SH-SY5Y (cell line): ENCODE measurements around the gene CLDN12.

Experiments used
- GATA2 ChIP-seq: IDR thresholded peaks from 2 replicates; pipeline ENCODE4 v1.6.1; 2011; ENCODE audit warnings: mild to moderate bottlenecking, low read depth, low read length
- GATA3 ChIP-seq: IDR thresholded peaks from 2 replicates; pipeline ENCODE4 v1.6.1; 2011; ENCODE audit warnings: low read depth, mild to moderate bottlenecking, low read length, moderate library complexity

Gene CLDN12

DNA sequence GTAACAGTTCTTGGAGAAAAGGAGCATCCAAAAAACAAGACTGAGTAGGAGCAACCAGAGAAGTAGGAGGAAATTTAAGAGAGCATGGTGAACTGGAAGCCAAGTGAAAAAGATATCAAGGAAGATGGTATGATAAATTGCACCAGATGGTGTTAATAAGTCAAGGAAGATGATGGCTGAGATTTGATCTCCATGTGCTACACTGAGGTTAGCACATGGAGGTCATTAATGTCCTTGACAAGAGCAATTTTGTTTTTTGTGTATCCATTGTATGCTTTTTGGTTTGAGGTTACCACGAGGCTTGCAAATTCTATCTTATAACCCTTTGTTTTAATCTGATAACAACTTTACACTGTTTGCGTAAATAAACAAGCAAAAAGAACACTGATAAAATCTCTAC lies 54.8 kb downstream of the CLDN12 start:
- TF ChIP-seq GATA3 (no peak), GATA2 (no peak)

DNA sequence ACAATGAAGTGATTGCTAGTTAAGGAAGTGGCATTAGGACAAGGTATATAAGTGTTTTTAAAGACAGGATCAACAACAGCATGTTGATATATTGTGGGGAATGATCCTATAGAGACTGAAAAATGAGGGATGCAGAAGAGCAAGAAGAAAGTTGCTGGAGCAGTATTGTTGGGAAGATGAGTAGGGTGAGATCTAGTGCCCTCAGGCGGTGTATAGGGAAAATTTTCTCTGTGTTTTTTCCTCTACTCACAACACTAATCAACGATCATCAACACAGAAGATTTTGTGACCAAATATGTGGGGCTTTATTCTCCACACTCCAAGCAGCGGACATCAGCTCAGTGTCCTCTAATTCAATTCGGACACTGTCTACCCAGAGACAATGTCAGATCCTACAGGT lies 56.6 kb downstream of the CLDN12 start:
- TF ChIP-seq GATA3, result no peak
- TF ChIP-seq GATA2, result no peak

DNA sequence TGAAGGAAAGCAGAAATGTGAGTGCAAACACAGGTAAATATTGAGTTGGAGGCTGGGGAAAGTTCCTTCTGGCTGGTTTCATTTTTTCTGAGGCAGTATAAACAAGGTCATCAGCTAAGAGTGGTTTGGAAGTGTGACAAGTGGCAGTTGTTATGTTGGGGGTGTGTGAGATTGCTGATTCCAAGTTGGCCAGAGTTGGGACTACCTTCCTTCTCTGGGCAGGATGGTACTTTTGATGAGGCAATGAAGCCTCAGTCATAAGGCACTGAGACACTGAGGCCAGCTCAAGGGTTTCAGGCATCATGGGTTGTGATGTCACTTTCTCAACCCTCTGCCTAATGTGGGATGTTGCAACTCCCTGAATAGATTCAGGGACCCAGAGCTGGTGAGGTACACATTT lies 58.0 kb downstream of the CLDN12 start:
- TF ChIP-seq GATA3 (no peak), GATA2 (no peak)
